HG03469 (cell line): ENCODE measurements around the gene PDCD10.

Experiments used
- ATAC-seq: cut with Tn5 transposase; IDR thresholded peaks from one replicate; pipeline ENCODE4 v1.9.1; 2021; ENCODE audit warnings: mild to moderate bottlenecking, moderate library complexity, moderate number of reproducible peaks; ENCODE audit not compliant: unreplicated experiment

The PDCD10 gene

DNA sequence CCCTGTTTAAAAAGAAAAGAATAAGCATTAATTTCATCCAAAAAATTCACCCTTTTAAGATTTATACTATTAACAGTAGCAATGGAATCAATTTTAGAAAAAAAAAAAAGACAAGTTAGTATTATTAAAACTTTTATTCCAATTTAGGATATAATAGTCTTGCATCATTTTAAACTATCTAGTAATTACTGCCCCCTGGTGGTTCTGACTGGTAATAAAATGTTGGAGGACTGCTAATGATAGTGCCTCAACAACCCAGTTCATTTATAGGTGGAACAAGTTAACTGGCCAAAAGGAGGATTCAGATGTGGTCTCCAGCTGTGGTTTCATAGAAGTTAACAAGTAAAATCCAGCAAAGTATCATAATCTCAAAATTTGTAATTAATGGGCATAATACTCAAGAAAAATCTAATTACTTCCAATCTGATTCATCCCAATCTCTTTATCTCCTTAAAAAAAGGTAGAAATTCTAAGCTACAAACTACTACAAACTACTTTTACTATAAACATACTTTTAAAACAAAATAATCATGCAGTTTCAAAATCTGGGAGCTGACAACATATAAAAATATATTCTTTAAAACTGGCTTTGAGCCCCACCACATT, 50.2 kb downstream of the PDCD10 start:
- ATAC-seq, result no peak

DNA sequence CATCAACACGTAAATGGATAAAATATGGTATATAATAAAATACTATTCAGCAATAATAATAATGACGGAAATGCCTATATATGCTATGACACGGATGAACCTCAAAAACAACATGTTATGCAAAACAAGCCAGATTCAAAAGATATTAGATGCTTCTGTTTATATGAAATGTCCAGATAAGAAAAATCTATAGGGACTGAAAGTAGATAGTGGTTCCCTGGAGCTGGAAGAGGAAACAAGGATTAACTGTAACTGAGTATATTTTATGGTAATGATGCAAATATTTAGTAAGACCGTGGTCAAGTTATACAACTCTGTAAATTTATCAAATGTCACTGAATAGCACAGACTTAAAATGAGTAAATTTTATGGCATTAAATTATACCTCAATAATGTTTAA, 55.2 kb downstream of the PDCD10 start:
- ATAC-seq, result no peak

DNA sequence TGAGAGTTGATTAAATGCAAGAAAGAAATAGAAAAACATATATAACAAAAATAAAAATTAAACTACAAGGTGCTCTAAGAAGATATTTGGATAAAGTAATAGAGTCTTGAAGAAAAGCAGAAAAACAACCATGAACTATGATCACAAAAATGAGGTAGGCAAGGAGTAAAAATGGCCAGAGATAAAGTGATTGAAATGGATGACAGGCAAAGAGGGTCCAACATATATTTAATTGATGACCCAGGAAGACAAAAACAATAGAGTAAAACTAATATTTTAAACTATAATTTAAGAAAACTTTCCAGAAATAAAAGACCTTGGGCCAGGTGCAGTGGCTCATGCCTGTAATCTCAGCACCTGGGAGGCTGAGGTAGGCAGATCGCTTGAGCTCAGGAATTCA, 58.8 kb downstream of the PDCD10 start:
- ATAC-seq, result no peak

DNA sequence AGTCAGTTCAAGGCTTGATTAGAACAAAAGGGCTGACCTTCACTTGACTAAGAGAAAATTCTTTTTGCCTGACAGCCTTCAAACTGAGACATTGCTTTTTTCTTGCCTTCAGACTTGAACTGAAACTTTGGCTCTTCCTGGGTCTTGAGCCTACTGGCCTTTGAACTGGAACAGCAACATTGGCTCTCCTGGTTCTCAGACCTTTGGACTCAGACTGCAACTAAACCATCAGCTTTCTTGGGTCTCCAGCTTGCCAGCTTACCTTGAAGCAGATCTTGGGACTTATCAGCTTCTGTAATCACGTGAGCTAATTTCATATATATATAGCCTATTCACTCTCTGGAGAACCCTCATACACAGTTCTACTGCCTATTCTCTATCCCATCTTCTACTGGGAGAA, 61.5 kb downstream of the PDCD10 start:
- no peak for ATAC-seq

DNA sequence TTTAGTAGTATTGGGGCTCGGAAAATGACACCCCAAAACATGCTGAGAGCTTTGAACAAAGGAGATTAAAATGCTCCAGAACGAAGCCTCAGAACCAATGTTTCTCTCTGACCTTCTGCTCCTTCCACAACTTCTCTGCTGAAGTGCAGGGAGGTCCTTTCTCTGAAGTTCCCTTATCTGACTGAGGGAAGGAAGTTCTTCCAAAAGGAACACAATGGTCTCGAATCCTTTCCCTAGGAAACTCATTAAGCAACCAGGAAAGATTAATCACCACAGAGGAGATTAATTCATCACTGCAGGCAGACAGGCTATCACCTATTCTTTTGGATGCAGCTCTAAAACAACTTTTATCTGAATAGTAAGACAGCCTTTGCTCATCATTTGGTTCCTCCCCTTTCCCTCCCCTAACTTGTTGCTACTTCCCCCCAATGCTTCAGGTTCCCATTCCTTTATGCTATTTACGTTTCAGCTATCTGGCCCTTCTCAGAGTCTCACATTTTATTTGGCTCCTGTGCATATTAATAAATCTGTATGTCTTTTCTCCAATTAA, 62.7 kb downstream of the PDCD10 start:
- no peak for ATAC-seq

DNA sequence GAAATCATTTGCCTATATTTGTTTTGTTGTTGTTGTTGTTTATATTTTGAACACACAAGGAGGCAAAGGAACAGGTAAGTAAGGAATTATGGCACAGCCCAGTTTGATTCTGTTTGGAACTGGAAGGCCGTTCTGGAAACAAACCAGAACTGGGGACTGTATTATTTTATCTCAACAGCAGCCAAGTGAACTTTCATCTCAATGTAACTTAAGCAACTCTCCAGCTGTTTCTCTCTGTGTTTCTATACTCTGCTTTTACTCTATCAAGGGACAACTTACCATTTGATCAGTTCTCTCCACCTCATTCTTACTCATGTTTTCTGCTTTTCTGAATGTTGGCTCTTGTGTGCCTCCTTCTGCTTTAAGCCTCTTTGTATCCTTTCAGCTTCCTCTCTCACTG, 65.0 kb downstream of the PDCD10 start:
- no peak for ATAC-seq

DNA sequence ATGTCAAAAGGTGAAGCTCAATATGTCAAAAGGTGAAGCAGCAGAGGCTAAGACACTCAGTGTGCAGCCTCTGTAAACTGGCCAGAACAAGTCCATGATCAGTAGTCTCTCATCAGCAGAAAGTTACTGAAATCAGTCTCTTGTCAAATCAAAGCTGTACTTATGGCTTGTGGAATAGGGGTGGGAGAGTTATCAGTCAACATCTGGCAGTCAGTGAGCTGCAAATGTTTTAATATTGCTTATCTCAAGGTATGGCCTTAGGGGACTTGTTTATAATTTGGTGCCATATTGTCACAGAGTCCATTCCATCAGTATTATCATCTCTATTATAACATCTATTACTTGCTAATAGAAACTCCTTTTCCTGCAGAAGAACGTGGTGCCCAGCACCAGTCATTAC, 66.0 kb downstream of the PDCD10 start:
- no peak for ATAC-seq

DNA sequence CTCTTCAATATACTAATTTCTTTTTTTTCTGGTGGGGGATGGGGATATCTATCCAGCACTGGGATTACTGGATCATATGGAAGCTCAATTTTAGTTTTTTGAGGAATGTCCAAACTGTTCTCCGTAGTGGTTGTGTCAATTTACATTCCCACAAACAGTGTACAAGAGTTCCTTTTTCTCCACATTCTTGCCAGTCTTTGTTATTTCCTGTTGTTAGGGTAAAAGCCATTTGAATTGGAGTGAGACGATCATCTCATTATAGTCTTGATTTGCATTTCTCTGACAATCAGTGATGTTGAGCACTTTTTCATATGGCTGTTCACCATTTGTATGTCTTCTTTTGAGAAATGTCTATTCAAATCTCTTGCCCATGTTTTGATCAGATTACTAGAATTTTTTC, 68.1 kb downstream of the PDCD10 start:
- ATAC-seq, result no peak

DNA sequence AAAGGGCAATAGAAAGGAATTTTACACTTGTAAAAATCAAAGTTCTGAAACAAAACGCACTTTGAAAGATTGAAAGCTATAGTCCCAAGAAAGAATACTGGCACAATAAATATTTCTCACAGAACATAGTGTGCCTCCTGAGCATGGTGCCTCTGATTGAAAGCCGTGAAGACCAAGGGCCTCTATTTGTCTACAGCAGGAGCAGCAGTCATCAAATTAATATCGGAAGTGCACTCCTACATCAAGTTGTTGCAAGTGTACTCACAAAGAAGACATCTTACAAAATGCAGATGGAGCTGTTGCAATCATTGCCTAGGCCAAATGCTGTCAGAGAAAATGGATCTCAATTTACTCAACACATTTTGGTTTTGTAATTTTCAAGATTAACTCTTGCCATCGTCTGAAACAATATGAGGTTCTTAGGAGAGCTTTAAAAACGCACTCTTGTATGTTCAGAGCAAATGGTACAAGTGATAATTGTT, 71.7 kb downstream of the PDCD10 start:
- no peak for ATAC-seq

DNA sequence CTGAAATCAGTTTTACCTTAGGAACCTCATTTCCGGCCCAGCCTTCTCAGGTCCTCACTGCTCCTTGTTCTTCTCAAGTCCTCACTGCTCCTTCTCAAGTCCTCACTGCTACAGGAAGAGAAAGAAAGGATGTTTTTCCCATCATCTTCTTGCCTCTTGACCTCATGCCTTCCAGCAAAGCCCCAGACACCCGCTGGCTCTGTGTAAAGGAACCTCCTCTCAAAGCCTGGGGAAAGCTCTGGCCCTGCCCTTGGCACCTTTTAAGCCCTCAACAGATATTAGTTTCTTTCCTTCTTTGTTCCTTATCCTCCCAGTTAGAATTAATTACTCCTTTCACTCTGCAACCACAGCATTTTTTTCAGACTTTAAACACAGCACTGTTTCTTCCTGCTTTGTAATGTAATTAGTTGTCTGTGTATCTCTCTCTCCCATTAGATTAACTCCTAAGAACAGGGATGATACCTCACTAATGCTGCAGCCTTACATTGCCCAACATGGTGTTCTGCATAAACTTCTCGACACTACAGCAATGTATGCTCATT, 76.9 kb downstream of the PDCD10 start:
- no peak for ATAC-seq

DNA sequence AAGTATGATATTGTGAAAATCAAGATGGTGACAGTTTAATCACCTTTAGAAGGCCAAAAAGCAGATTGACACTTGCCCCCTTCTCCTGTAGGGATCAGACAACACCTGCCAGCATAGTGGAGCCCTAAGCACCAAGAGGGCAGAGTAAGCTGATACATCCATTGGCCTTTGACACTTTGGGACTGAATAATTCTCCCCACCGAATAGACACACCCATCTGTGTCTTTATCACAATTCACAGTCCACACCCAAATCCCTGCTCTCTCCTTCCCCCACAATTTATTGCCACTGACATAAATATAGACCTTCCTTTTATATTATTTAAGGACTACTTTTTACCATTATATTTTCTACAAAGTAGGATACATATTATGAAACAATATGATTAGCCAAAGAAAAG, 77.9 kb downstream of the PDCD10 start:
- ATAC-seq, result no peak

DNA sequence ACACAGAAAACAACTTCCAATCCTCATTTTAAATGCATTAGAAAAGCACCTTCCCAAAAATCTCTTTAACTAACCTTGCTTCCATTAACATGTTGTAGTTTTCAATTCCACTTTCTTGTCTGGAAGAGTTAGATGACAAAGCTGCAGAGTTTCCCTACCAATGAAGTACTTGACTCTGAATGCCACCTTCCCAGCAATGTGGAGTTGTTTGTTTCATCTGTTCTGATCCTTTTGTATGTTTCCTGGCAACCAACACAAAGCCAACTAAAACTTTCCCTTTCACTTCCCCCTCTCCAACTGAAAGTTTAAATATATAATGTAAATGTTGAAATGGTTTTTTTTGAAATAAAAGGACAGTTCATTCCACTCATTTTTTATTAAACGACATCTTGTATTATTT, 80.9 kb downstream of the PDCD10 start, which contains the start of gene WDR49:
WDR49 (minus strand) TSS at position 183 of the 400 bp plus-strand sequence. CDS start 517 bp downstream, outside the sequence.
- peak; percentile 40 for ATAC-seq

DNA sequence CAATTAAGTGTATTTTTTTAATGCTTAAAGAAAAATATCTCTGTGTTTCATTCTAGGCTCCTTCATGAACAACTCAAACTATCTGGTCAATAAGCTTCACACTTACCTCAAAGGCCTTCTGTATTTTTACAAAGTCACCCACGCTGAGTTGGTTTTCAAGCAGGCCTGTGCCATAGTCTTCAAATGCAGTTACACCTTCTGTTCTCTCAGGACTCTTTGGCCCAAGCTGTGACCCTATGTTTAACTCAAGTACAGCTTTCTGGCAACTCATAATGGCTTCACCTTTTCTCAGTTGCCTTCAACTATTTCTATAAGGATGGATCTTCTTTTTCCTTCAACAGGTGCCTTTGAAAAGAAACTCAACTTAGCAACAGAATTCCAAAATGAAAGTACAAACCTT, 81.5 kb downstream of the PDCD10 start:
- ATAC-seq, result no peak

DNA sequence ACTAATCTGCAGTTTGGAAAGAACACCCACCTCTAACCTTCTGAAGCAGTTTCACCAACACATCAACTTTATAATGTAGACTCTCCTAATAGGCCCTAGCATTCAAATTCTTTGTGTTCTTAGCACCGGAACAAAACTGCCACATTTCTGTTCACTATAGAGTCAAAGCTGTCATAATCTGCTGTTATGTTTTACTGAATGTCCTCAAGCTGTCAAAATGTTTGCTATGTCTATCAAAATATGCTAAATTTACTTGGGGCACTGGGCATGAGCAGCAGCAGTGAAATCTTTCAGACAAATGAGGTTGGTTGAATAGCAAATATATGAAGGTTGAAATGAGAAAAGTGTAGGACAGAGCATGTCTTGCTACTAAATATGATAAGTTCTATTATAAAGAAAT, 82.9 kb downstream of the PDCD10 start:
- ATAC-seq, result no peak

DNA sequence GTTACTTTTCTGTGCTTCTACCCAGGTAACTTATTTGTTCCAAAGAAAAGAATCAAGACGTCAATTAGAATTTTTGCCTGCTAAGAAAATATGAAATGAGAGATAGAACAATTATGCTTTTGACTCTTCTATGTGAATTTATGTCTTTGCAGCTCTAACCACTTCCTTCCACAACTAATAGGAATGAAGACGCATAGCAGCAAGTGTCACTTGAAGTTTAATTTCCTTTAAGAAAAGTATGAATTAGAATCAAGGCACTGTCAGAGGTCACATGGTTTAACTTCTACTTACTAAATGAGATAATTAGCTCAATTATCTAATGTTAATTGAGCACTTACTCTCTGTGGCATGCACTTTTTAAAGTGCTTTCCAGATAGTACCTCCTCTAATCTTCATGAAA, 84.2 kb downstream of the PDCD10 start:
- no peak for ATAC-seq

DNA sequence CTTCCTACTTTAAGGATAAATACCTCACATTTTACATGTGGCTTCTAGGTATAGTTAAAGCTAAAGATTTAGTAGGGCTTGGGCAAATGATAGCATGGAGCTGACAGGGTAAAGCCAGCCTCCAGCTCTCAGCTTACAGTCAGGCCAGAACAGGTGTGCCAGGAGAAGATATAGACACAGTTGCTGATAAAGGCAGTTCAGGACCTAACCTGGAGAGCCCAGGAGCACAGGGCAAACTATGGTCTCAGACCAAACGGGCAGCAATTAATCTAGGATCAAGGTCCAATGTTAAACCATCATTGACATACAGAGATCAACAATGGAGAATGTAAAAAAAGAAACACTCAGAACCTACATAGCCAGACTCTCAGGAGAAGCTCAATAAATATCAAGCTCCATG, 84.9 kb downstream of the PDCD10 start:
- no peak for ATAC-seq

DNA sequence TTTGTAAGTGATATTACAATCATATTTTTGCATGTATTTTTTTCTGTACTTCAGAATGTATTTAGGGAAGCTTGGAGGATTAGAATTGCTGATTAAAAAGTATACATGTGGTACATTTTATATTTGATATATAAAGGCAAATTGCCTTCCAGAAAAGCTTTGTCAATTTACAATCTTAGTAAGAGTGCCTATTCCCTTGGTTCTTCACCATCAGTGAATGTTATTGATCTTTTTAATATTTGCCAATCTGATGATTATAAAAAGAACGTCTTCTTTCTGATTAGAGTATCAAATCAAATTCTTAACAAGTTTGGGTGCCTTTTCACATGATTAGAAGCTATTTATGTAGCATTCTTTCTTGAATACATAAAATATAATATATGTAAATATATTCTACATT, 90.1 kb downstream of the PDCD10 start:
- no peak for ATAC-seq
